SK-N-MC (cell line): Measurements from ENCODE around the gene PRDX6.
"Not testable (repeated sequence)": the region's sequence is repeated elsewhere in the genome, so short reads cannot be mapped to it uniquely, and the experiment has no call there.

Experiments
- DNase-seq: peaks from one replicate; pipeline ENCODE4 v3.0.0-alpha.2; 2011; ENCODE audit warnings: low read depth, low spot score
- H3K27ac ChIP-seq: fragments of 200-600 bp; sonication (generic); 2 replicates; pipeline ENCODE4 v1.5.1; 2016; ENCODE audit warnings: mixed run types
- H3K36me3 ChIP-seq: fragments of 200-600 bp; sonication (generic); 2 replicates; pipeline ENCODE4 v1.6.1; 2017; ENCODE audit warnings: antibody characterized with exemption, low read length, mixed read lengths; ENCODE audit not compliant: insufficient read depth
- H3K4me3 ChIP-seq: fragments of 200-600 bp; sonication (generic); 2 replicates; pipeline ENCODE4 v1.5.1; 2016
- H3K9ac ChIP-seq: fragments of 200-600 bp; sonication (generic); 2 replicates; pipeline ENCODE4 v1.8.0; 2017; ENCODE audit warnings: mixed run types, mixed read lengths; ENCODE audit not compliant: insufficient read length
- H3K9me3 ChIP-seq: fragments of 200-600 bp; sonication (generic); 2 replicates; pipeline ENCODE4 v1.6.1; 2017; ENCODE audit warnings: low read depth, mild to moderate bottlenecking, antibody characterized with exemption, low read length, moderate library complexity, mixed read lengths
- EZH2 ChIP-seq: fragments of 200-600 bp; sonication (generic); IDR thresholded peaks from one replicate; pipeline ENCODE4 v1.6.1; 2017; ENCODE audit warnings: antibody characterized with exemption
- FOXP2 ChIP-seq: optimal IDR thresholded peaks from 2 replicates; pipeline ENCODE3; 2011; ENCODE audit warnings: mild to moderate bottlenecking, moderate library complexity; ENCODE audit not compliant: insufficient read depth; ENCODE audit errors: extremely low read length, control extremely low read depth
- POLR2AphosphoS5 ChIP-seq: IDR thresholded peaks from 2 replicates; pipeline ENCODE4 v1.6.1; 2012; ENCODE audit warnings: mild to moderate bottlenecking, low read depth, low read length, borderline replicate concordance

The PRDX6 gene

DNA sequence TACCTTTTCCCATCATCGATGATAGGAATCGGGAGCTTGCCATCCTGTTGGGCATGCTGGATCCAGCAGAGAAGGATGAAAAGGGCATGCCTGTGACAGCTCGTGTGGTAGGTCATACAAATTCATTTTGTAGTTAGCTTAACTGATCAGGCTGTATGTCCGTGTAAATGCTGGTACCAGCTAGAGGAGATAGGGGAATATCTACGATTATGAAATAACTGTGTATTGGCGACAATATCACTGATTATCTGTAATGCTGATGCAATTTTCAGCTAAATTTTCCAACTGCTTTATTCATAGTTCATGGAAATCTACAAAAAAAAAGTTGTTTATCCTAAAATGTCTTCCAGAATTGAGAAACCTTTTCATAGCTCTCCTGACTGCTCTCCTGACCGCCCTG is 8.3 kb downstream of the PRDX6 start:
- H3K36me3 ChIP-seq, result peaks cover 86% of the 10 kb centered on the region
- no peak overlapping the region for H3K27ac ChIP-seq

GRCh38 chr1:173488001-173488400 is 10.9 kb downstream of the PRDX6 start:
- no peak for DNase-seq
- peaks cover 61% of the 10 kb centered on the region for H3K36me3 ChIP-seq
- H3K9ac ChIP-seq, result no peak overlapping the region
- H3K27ac ChIP-seq, result no peak overlapping the region
- TF ChIP-seq FOXP2 (no peak), EZH2 (no peak), POLR2AphosphoS5 (no peak)
- H3K9me3 ChIP-seq, result no peaks in the 10 kb centered on the region
- no peak overlapping the region for H3K4me3 ChIP-seq

More for the DNA sequence above, 8.3 kb downstream of the PRDX6 start:
- no peak for DNase-seq
- Histone ChIP-seq H3K9ac (no peak overlapping the region), H3K4me3 (no peak overlapping the region), H3K9me3 (no peaks in the 10 kb centered on the region)
- TF ChIP-seq POLR2AphosphoS5 (no peak), EZH2 (no peak), FOXP2 (no peak)

DNA sequence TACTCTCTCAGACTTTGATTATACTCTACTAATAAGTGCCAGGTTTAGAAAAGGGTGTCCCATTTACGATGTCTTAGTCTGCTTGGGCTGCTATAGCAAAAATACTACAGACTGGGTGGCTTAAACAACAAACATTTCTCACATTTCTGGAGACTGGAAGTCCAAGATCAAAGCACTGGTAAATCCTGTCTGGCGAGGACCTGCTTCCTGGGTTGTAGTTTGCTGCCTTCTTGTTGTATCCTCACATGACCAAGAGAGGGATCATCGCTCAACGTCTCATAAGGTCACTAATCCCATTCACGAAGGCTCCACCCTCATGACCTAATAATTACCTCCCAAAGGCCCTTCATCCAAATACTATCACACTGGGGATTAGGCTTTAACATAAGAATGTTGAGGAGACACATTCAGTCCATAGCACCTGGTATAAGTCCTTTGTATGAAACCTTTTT is 12.0 kb downstream of the PRDX6 start:
- no peak overlapping the region for H3K4me3 ChIP-seq
- DNase-seq, result no peak
- peaks cover 52% of the 10 kb centered on the region for H3K36me3 ChIP-seq
- H3K9ac ChIP-seq, result no peak overlapping the region
- no peaks in the 10 kb centered on the region for H3K9me3 ChIP-seq
- no peak for TF ChIP-seq POLR2AphosphoS5
- H3K27ac ChIP-seq, result no peak overlapping the region

DNA sequence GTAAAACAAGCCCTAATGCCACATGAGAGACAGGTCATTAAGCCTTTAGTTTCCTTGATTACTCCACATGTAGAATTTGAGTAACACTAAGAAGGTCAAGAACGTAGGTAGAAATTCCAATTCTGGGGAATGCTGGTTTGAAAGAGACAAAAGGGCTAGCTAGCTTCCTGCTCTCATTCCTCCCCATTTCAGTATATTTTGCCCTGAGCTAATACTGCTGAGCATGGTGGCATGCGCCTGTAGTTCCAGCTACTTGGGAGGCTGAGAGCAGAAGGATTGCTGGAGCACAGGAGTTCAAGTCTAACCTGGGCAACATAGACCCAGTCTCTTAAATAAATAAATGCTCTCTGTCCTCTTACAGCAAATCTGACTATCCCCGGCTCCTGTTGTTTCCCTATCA is 12.8 kb downstream of the PRDX6 start:
- H3K36me3 ChIP-seq, result peaks cover 44% of the 10 kb centered on the region
- no peak overlapping the region for H3K4me3 ChIP-seq
- no peak for TF ChIP-seq POLR2AphosphoS5
- TF ChIP-seq EZH2, result no peak
- TF ChIP-seq FOXP2, result no peak
- H3K9me3 ChIP-seq, result no peaks in the 10 kb centered on the region
- H3K9ac ChIP-seq, result no peak overlapping the region
- DNase-seq, result no peak
- no peak overlapping the region for H3K27ac ChIP-seq

DNA sequence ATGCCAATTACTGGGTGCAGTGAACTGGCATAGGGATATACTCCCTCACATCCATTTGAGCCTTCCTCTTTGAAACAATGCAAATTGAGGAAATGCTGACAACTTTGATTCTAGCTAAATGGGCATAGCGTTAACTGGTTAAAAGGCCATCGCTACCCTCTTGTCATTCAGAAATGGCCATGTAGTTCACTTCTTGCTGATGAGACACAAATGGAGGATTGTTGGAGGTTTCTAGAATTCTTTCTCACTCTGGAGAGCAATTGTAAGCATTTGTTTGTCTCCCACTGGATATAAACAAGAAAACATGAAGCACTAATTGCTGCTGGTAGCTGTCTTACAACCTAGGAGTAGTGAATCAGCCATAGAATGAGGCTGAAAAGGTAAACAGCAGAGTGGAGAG is 14.4 kb downstream of the PRDX6 start:
- no peak overlapping the region for H3K27ac ChIP-seq
- peaks cover 29% of the 10 kb centered on the region for H3K36me3 ChIP-seq
- DNase-seq, result no peak
- H3K4me3 ChIP-seq, result no peak overlapping the region
- H3K9me3 ChIP-seq, result no peaks in the 10 kb centered on the region
- no peak for TF ChIP-seq EZH2
- TF ChIP-seq FOXP2, result no peak
- TF ChIP-seq POLR2AphosphoS5, result no peak
- no peak overlapping the region for H3K9ac ChIP-seq

DNA sequence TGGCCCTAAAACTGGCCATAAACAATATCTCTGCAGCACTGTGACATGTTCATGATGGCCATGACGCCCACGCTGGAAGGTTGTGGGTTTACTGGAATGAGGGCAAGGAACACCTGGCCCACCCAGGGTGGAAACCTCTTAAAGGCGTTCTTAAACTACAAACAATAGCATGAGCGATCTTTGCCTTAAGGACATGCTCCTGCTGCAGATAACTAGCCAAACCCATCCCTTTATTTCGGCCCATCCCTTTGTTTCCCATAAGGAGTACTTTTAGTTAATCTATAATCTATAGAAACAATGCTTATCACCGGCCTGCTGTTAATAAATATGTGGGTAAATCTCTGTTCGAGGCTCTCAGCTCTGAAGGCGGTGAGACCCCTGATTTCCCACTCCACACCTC is 16.0 kb downstream of the PRDX6 start:
- not testable (repeated sequence) for H3K9me3 ChIP-seq, H3K9ac ChIP-seq, H3K4me3 ChIP-seq, DNase-seq, H3K27ac ChIP-seq
- peaks cover 12% of the 10 kb centered on the region for H3K36me3 ChIP-seq

- Histone ChIP-seq H3K27ac (no peak overlapping the region), H3K9ac (no peak overlapping the region), H3K9me3 (no peaks in the 10 kb centered on the region), H3K4me3 (no peak overlapping the region), H3K36me3 (no peaks in the 10 kb centered on the region)
- TF ChIP-seq FOXP2, result no peak
- TF ChIP-seq EZH2, result no peak
- TF ChIP-seq POLR2AphosphoS5, result no peak
- DNase-seq, result no peak
Observed at GRCh38 chr1:173495609-173496267, 18.6 kb downstream of the PRDX6 start.

GRCh38 chr1:173496757-173497320 is 19.7 kb downstream of the PRDX6 start:
- no peak for DNase-seq
- Histone ChIP-seq H3K9ac (no peak overlapping the region), H3K4me3 (no peak overlapping the region), H3K9me3 (no peaks in the 10 kb centered on the region), H3K27ac (no peak overlapping the region), H3K36me3 (no peaks in the 10 kb centered on the region)
- TF ChIP-seq EZH2 (no peak), FOXP2 (no peak), POLR2AphosphoS5 (no peak)

DNA sequence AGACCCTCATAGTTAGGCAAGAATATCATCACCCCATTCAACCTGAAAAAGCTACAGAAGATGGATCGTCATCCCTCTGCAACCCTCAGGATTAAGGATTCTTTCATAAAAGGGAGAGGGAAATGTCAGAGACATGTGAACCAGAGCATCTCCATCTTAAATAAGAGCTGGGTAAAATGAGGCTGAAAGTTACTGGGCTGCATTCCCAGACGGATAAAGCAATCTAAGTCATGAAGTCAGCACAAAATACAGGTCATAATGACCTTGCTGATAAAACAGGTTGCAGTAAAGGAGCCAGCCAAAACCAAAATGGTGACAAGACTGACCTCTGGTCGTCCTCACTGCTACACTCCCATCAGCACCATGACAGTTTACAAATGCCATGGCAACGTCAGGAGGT is 22.6 kb downstream of the PRDX6 start:
- H3K36me3 ChIP-seq, result no peaks in the 10 kb centered on the region
- no peaks in the 10 kb centered on the region for H3K9me3 ChIP-seq
- H3K4me3 ChIP-seq, result no peak overlapping the region
- no peak overlapping the region for H3K9ac ChIP-seq
- H3K27ac ChIP-seq, result no peak overlapping the region
- TF ChIP-seq FOXP2 (no peak), EZH2 (no peak), POLR2AphosphoS5 (no peak)
- DNase-seq, result no peak
